Measurements from ENCODE around the gene ERVH48-1. TPM values are rescaled to one million over a fixed set of nuclear protein-coding genes. Genes with fewer than 3 reads are reported as not detected.
"Not testable (repeated sequence)": the region's sequence is repeated elsewhere in the genome, so short reads cannot be mapped to it uniquely, and the experiment has no call there.

ERVH48-1 gene
- total RNA-seq, 1 experiment from 2014 or later: not detected

DNA sequence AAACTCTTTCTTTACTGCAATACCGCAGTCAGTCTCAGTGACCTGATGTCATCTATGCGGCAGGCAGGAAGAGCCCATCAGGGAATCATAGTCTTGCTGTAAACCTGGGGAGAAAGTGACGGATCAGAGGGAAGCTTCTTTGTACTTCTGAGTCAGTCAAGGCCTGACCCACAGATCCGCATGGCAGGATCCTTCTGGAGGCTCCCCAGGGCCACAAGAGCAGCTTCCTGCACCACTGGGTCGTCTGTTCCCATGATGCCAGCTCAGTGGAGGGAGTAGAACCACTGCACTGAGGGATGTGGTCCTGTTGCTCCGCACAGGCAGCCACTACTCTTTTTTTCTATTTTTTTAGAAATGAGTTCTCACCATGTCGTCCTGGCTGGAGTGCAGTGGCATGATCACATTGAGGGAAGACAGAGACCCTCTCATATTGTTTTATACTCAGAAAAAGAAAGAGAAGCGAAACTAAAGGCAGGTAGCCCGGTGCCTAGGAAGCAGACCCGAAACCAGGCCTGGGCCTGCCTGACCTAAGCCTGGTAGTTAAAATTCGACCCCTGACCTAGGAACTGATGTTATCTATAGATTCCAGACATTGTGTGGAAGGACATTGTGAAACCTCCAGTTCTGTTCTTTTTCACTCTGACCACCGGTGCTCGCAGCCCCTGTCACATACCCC, 6.3 kb upstream of the ERVH48-1 start:
- Histone ChIP-seq H3K9me3 (ENCODE audit: insufficient read depth, low read depth) (no peaks in the 10 kb centered on the region), H3K4me3 (no peak overlapping the region), H2AFZ (no peak overlapping the region), H3K4me1 (replicated peaks; ENCODE audit: insufficient read depth) (no peaks in the 10 kb centered on the region), H3F3A (ENCODE audit: insufficient read depth, low read depth) (no peaks in the 10 kb centered on the region), H3K27me3 (ENCODE audit: insufficient read depth, low read depth) (no peaks in the 10 kb centered on the region), H3K4me2 (no peak overlapping the region), H4K20me1 (ENCODE audit: insufficient read depth) (no peaks in the 10 kb centered on the region), H3K36me3 (ENCODE audit: low read depth) (no peaks in the 10 kb centered on the region), H3K27ac (no peak overlapping the region), H3K9me2 (ENCODE audit: insufficient read depth) (no peaks in the 10 kb centered on the region), H3K79me2 (ENCODE audit: low read depth) (no peaks in the 10 kb centered on the region)
- ChIA-PET CTCF (no interaction called here), POLR2A (ENCODE audit: unreplicated experiment) (no interaction called here)
- no peak for DNase-seq
- intact Hi-C loops (cut with micrococcal nuclease; ENCODE audit: unreplicated experiment): no loop called here
- no TSS peak for BruUV-seq (replicated peaks)
- TF ChIP-seq EZH2 (IDR thresholded peaks at IDR 0.05; ENCODE audit: low read depth): no peak
- TF ChIP-seq, protein P1, sequence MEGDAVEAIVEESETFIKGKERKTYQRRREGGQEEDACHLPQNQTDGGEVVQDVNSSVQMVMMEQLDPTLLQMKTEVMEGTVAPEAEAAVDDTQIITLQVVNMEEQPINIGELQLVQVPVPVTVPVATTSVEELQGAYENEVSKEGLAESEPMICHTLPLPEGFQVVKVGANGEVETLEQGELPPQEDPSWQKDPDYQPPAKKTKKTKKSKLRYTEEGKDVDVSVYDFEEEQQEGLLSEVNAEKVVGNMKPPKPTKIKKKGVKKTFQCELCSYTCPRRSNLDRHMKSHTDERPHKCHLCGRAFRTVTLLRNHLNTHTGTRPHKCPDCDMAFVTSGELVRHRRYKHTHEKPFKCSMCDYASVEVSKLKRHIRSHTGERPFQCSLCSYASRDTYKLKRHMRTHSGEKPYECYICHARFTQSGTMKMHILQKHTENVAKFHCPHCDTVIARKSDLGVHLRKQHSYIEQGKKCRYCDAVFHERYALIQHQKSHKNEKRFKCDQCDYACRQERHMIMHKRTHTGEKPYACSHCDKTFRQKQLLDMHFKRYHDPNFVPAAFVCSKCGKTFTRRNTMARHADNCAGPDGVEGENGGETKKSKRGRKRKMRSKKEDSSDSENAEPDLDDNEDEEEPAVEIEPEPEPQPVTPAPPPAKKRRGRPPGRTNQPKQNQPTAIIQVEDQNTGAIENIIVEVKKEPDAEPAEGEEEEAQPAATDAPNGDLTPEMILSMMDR (conservative IDR thresholded peaks at IDR 0.05): no peak

DNA sequence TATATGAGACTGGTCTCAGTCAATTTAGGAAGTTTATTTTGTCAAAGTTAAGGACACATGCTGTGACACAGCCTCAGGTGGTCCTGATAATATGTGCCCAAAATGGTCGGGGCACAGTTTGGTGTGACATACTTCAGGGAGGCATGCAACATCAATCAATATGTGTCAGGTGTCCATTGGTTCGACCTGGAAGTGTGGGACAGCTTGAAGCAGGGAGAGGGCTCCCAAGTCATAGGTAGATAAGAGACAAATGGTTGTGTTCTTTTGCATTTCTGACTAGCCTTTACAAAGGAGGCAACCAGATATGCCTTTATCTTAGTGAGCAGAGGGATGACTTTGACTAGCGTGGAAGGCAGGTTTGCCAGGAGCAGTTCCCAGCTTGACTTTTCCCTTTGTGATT, 4.5 kb upstream of the ERVH48-1 start:
- Histone ChIP-seq H3K4me3 (no peak overlapping the region), H3K9me3 (ENCODE audit: insufficient read depth, low read depth) (no peaks in the 10 kb centered on the region), H3K4me1 (replicated peaks; ENCODE audit: insufficient read depth) (no peaks in the 10 kb centered on the region), H3K36me3 (ENCODE audit: low read depth) (no peaks in the 10 kb centered on the region), H3K4me2 (no peak overlapping the region), H3K79me2 (ENCODE audit: low read depth) (no peaks in the 10 kb centered on the region), H3F3A (ENCODE audit: insufficient read depth, low read depth) (no peaks in the 10 kb centered on the region), H4K20me1 (ENCODE audit: insufficient read depth) (no peaks in the 10 kb centered on the region), H3K27ac (no peak overlapping the region), H3K27me3 (ENCODE audit: insufficient read depth, low read depth) (no peaks in the 10 kb centered on the region), H2AFZ (no peak overlapping the region), H3K9me2 (ENCODE audit: insufficient read depth) (no peaks in the 10 kb centered on the region)
- no TSS peak for BruUV-seq (replicated peaks)
- TF ChIP-seq, protein P1 (conservative IDR thresholded peaks at IDR 0.05): no peak
- TF ChIP-seq EZH2 (IDR thresholded peaks at IDR 0.05; ENCODE audit: low read depth): no peak
- no peak for DNase-seq
- ChIA-PET POLR2A (ENCODE audit: unreplicated experiment) (no interaction called here), CTCF (no interaction called here)
- intact Hi-C loops (cut with micrococcal nuclease; ENCODE audit: unreplicated experiment): no loop called here

DNA sequence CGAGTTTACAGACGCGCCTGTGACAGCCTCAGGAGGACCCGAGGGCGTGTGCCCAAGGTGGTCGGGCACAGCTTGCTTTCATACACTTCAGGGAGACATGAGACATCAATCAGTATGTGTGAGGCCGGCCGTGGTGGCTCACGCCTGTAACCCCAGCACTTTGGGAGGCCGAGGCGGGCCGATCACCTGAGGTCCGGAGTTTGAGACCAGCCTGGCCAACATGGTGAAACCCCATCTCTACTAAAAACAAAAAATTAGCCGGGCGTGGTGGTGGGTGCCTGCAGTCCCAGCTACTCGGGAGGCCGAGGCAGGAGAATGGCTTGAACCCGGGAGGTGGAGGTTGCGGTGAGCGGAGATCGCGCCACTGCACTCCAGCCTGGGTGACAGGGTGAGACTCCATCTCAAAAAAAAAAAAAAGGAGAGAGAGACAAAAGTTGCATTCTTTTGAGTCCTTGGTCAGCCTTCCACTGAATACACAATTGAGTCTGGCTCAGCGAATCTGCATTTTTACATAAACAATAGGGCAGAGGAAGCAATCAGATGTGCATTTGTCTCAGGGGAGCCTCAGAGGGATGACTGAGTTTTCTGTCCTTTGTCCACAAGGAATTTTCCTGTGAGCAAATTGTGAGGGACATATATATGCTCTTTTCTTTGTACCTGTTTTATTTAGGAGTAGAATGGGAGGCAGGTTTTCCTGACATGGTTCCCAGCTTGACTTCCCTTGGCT, 2.2 kb upstream of the ERVH48-1 start:
- H3K27me3 ChIP-seq (ENCODE audit: insufficient read depth, low read depth); POLR2A ChIA-PET (ENCODE audit: unreplicated experiment); H3K9me2 ChIP-seq (ENCODE audit: insufficient read depth); H3K79me2 ChIP-seq (ENCODE audit: low read depth); H3F3A ChIP-seq (ENCODE audit: insufficient read depth, low read depth); H3K9me3 ChIP-seq (ENCODE audit: insufficient read depth, low read depth); H2AFZ ChIP-seq; H3K36me3 ChIP-seq (ENCODE audit: low read depth); H4K20me1 ChIP-seq (ENCODE audit: insufficient read depth); DNase-seq; H3K27ac ChIP-seq; BruUV-seq (replicated peaks); H3K4me1 ChIP-seq (replicated peaks; ENCODE audit: insufficient read depth); H3K4me3 ChIP-seq; intact Hi-C loops (cut with micrococcal nuclease; ENCODE audit: unreplicated experiment); H3K4me2 ChIP-seq: not testable (repeated sequence)
- CTCF ChIA-PET: interaction anchor here (0.5 kb wide), 1 partner anchor 668 kb away, joined by 3 read pairs; no protein-coding TSS in a partner anchor
